Measurements from ENCODE around the gene IL4R. TPM values are rescaled to one million over a fixed set of nuclear protein-coding genes. Genes with fewer than 3 reads are reported as not detected.
A peak's percentile ranks its signal among the peaks of the same experiment; 100 is the strongest.

Gene IL4R
- total and polyA plus RNA-seq, 2 of the 13 experiments (the other 11 are each of a cell fraction or from before 2014, with no cell fraction given), result 15.9 to 49.6 TPM

- TF ChIP-seq, protein P1, sequence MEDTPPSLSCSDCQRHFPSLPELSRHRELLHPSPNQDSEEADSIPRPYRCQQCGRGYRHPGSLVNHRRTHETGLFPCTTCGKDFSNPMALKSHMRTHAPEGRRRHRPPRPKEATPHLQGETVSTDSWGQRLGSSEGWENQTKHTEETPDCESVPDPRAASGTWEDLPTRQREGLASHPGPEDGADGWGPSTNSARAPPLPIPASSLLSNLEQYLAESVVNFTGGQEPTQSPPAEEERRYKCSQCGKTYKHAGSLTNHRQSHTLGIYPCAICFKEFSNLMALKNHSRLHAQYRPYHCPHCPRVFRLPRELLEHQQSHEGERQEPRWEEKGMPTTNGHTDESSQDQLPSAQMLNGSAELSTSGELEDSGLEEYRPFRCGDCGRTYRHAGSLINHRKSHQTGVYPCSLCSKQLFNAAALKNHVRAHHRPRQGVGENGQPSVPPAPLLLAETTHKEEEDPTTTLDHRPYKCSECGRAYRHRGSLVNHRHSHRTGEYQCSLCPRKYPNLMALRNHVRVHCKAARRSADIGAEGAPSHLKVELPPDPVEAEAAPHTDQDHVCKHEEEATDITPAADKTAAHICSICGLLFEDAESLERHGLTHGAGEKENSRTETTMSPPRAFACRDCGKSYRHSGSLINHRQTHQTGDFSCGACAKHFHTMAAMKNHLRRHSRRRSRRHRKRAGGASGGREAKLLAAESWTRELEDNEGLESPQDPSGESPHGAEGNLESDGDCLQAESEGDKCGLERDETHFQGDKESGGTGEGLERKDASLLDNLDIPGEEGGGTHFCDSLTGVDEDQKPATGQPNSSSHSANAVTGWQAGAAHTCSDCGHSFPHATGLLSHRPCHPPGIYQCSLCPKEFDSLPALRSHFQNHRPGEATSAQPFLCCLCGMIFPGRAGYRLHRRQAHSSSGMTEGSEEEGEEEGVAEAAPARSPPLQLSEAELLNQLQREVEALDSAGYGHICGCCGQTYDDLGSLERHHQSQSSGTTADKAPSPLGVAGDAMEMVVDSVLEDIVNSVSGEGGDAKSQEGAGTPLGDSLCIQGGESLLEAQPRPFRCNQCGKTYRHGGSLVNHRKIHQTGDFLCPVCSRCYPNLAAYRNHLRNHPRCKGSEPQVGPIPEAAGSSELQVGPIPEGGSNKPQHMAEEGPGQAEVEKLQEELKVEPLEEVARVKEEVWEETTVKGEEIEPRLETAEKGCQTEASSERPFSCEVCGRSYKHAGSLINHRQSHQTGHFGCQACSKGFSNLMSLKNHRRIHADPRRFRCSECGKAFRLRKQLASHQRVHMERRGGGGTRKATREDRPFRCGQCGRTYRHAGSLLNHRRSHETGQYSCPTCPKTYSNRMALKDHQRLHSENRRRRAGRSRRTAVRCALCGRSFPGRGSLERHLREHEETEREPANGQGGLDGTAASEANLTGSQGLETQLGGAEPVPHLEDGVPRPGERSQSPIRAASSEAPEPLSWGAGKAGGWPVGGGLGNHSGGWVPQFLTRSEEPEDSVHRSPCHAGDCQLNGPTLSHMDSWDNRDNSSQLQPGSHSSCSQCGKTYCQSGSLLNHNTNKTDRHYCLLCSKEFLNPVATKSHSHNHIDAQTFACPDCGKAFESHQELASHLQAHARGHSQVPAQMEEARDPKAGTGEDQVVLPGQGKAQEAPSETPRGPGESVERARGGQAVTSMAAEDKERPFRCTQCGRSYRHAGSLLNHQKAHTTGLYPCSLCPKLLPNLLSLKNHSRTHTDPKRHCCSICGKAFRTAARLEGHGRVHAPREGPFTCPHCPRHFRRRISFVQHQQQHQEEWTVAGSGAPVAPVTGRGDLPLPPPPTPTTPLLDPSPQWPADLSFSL (CRISPR knock-in tag; IDR thresholded peaks at IDR 0.05), result peak; percentile 34; the same call in 1 of the 2 replicates
- peak; percentile 100 for TF ChIP-seq BCL6 (CRISPR knock-in tag; IDR thresholded peaks at IDR 0.05)
- TF ChIP-seq ATM (IDR thresholded peaks at IDR 0.05; ENCODE audit: borderline replicate concordance), result no peak
- TF ChIP-seq FOXA1 (IDR thresholded peaks at IDR 0.05), result no peak
- TF ChIP-seq FOXA1 (CRISPR knock-in tag; IDR thresholded peaks at IDR 0.05), result peak; percentile 82
- no peak for TF ChIP-seq ZC3H4 (CRISPR knock-in tag; IDR thresholded peaks at IDR 0.05; ENCODE audit: borderline replicate concordance)
- no peak for TF ChIP-seq ZNF672 (CRISPR knock-in tag; IDR thresholded peaks at IDR 0.05)
- TF ChIP-seq, protein P2, sequence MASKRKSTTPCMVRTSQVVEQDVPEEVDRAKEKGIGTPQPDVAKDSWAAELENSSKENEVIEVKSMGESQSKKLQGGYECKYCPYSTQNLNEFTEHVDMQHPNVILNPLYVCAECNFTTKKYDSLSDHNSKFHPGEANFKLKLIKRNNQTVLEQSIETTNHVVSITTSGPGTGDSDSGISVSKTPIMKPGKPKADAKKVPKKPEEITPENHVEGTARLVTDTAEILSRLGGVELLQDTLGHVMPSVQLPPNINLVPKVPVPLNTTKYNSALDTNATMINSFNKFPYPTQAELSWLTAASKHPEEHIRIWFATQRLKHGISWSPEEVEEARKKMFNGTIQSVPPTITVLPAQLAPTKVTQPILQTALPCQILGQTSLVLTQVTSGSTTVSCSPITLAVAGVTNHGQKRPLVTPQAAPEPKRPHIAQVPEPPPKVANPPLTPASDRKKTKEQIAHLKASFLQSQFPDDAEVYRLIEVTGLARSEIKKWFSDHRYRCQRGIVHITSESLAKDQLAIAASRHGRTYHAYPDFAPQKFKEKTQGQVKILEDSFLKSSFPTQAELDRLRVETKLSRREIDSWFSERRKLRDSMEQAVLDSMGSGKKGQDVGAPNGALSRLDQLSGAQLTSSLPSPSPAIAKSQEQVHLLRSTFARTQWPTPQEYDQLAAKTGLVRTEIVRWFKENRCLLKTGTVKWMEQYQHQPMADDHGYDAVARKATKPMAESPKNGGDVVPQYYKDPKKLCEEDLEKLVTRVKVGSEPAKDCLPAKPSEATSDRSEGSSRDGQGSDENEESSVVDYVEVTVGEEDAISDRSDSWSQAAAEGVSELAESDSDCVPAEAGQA (IDR thresholded peaks at IDR 0.05; ENCODE audit: low read depth), result peak; percentile 55; the same call in 1 of the 2 replicates
- TF ChIP-seq, protein P2 (CRISPR knock-in tag; IDR thresholded peaks at IDR 0.05; ENCODE audit: borderline replicate concordance), result no peak
- peak; percentile 40; the same call in 1 of the 2 replicates for TF ChIP-seq CTCF (CRISPR knock-in tag; IDR thresholded peaks at IDR 0.05)
- peak; percentile 21; the same call in 1 of the 2 replicates for TF ChIP-seq NFYB (CRISPR knock-in tag; IDR thresholded peaks at IDR 0.05)
- no peak for TF ChIP-seq YY1 (IDR thresholded peaks at IDR 0.05; ENCODE audit: insufficient read depth, insufficient replicate concordance, low read depth, low read length)
- peak; percentile 76 for TF ChIP-seq ZFY (CRISPR knock-in tag; IDR thresholded peaks at IDR 0.05)
Observed at GRCh38 chr16:27273670-27274423, 39.9 kb upstream of the IL4R start (continued).

Measured in HepG2 (cell line).